ENCODE measurements around the gene GRAMD1A.

DNA sequence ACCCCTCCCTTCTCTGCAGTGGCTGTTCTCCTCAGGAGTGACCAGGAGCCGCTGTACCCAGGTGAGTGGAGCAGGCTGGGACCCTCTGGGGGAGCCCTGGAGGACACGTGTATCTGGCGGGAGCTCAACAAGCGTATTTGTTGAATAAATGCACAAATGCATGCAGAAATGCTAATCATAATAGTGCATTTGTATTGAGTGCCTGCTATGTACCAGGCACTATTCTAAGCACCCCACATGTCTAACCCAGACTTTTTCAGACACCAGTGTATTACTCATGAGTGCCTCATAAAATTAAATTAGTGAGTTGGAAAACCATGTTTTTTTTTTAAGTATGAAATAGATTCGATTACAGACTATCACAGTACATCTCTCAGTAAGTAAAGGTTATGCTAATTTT is 49.3 kb downstream of the GRAMD1A start:
- no peak for TF ChIP-seq POLR2AphosphoS5 (IDR thresholded peaks at IDR 0.05)
- no peak for TF ChIP-seq EP300 (IDR thresholded peaks at IDR 0.05; ENCODE audit: low read depth)
- TF ChIP-seq, protein P1, sequence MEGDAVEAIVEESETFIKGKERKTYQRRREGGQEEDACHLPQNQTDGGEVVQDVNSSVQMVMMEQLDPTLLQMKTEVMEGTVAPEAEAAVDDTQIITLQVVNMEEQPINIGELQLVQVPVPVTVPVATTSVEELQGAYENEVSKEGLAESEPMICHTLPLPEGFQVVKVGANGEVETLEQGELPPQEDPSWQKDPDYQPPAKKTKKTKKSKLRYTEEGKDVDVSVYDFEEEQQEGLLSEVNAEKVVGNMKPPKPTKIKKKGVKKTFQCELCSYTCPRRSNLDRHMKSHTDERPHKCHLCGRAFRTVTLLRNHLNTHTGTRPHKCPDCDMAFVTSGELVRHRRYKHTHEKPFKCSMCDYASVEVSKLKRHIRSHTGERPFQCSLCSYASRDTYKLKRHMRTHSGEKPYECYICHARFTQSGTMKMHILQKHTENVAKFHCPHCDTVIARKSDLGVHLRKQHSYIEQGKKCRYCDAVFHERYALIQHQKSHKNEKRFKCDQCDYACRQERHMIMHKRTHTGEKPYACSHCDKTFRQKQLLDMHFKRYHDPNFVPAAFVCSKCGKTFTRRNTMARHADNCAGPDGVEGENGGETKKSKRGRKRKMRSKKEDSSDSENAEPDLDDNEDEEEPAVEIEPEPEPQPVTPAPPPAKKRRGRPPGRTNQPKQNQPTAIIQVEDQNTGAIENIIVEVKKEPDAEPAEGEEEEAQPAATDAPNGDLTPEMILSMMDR (IDR thresholded peaks at IDR 0.05), result no peak

Measured in transverse colon (tissue), 4 donors.